Measurements from ENCODE around the gene AHNAK2. TPM values are rescaled to one million over a fixed set of nuclear protein-coding genes. Genes with fewer than 3 reads are reported as not detected.
A peak's percentile ranks its signal among the peaks of the same experiment; 100 is the strongest.

Gene AHNAK2
- total and polyA plus RNA-seq, 9 of the 15 experiments (the other 6 are each of a cell fraction or from before 2014, with no cell fraction given) = 0.04 to 0.09 (median 0.04) TPM; not detected in 6

DNA sequence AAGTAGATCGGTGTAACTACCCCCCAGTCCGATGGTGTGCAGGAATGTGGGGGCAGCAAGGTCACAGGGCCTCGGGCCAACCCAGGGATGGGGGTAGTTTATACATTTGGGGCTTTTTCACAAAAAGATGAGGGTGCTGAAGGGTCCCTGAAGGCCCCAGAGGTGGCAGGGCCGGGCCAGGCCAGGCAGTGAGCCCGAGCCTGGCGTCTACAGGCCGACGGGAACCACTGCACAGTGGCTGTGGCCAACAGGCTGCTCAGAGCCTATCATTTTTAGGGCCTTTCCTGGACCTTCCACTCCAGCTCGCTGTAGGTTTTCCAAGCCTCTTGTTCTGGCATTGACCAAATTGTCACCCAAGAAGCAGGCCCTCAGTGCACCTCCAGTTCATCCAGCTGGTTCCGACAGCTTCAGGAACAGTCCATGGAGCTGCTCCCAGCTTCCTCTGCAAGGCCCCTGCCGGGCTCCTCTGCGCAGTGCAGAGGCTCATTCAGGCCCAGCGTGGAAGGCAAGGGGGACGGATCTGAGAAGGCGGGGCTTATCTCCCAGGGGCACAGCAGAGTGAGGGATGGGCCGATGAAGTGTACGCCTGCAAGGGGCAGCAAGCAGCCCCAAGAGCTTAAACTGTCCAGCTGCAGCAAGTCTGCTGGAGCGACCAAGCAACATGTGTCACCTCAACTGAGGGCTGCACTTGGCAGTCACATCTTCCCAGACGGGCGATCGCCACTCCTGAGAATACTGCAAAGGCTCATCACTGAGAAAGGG lies 28.8 kb upstream of the AHNAK2 start:
- Histone ChIP-seq H3K79me2 (ENCODE audit: control insufficient read depth, insufficient read depth, low read length) (peaks cover 29% of the 10 kb centered on the region), H3K9ac (ENCODE audit: insufficient read depth in 1 of 2, low read depth in 2 of 2, low read length in 2 of 2) (no peak overlapping the region), H3K27me3 (ENCODE audit: control insufficient read depth in 2 of 2, insufficient read depth in 2 of 2, low read length in 2 of 2) (no peaks in the 10 kb centered on the region), H3K4me2 (ENCODE audit: insufficient read depth, low read length) (no peak overlapping the region), H3K36me3 (ENCODE audit: control insufficient read depth, insufficient read depth, low read length) (peaks cover 47% of the 10 kb centered on the region; the same call in 2 of the 3 replicates), H3K4me1 (replicated peaks in 1 of 2; ENCODE audit: control insufficient read depth in 2 of 2, insufficient read depth in 2 of 2, low read length in 2 of 2) (peaks cover 0 to 24% of the 10 kb centered on the region in 2 experiments; a peak in 2 of 5 replicates), H4K20me1 (replicated peaks; ENCODE audit: control insufficient read depth, insufficient read depth, low read length) (0 out of 2 replicates have a peak, but pooled peaks cover 3% of the 10 kb centered on the region), H3K9me3 (replicated peaks; ENCODE audit: control insufficient read depth, insufficient read depth, low read depth, low read length) (no peaks in the 10 kb centered on the region), H3K9me1 (ENCODE audit: control insufficient read depth, insufficient read depth, low read length) (no peaks in the 10 kb centered on the region), H2AFZ (ENCODE audit: low read depth, low read length) (no peak overlapping the region), H3K27ac (ENCODE audit: extremely low read depth, low read depth, low read length) (no peak overlapping the region), H3K4me3 (no peak overlapping the region)
- in situ Hi-C loops (cut with MboI) = no loop called here
- DNase-seq (ENCODE audit: extremely low read depth in 1 of 4, low spot score in 3 of 4) (no peak), ATAC-seq (peak; percentile 39), FAIRE-seq (no peak)
- 89% methylated on average over 14 of the region's 21 CpGs for WGBS (ENCODE audit: insufficient coverage, low coverage, missing lambda C conversion rate)
- TF ChIP-seq PHB2 (IDR thresholded peaks at IDR 0.05; ENCODE audit: low read depth) (no peak), HMGN3 (IDR thresholded peaks at IDR 0.05; ENCODE audit: borderline replicate concordance, extremely low read depth, insufficient read length, low read depth, low read length) (peak; percentile 11), ZNF146 (CRISPR knock-in tag; IDR thresholded peaks at IDR 0.05; ENCODE audit: unreplicated experiment) (no peak), ZNF551 (CRISPR knock-in tag; IDR thresholded peaks at IDR 0.05) (no peak), RHOXF2B (CRISPR knock-in tag; conservative IDR thresholded peaks at IDR 0.05) (no peak), ARID2 (IDR thresholded peaks at IDR 0.05) (no peak), ZNF75A (CRISPR knock-in tag; IDR thresholded peaks at IDR 0.05) (no peak), TAF15 (IDR thresholded peaks at IDR 0.05; ENCODE audit: low read depth, low read length) (no peak), ZKSCAN1 (IDR thresholded peaks at IDR 0.05; ENCODE audit: low read depth, low read length) (no peak), POLR2G (IDR thresholded peaks at IDR 0.05; ENCODE audit: low read depth, low read length) (peak; percentile 43), TAF1 (IDR thresholded peaks at IDR 0.05; ENCODE audit: control insufficient read depth, extremely low read depth, insufficient read depth, low read length, severe bottlenecking) (no peak), ZNF121 (CRISPR knock-in tag; conservative IDR thresholded peaks at IDR 0.05) (no peak), RBM34 (IDR thresholded peaks at IDR 0.05; ENCODE audit: borderline replicate concordance, insufficient read depth, low read length) (no peak), TCF7 (IDR thresholded peaks at IDR 0.05; ENCODE audit: borderline replicate concordance) (no peak)
- CTCF ChIA-PET (ENCODE audit: low intra/inter-chr PET ratio) = interaction anchor here (0.6 kb wide), 1 partner anchor 39 kb away, joined by 4 read pairs; no protein-coding TSS in a partner anchor
- BruUV-seq (replicated peaks) = no TSS peak
- POLR2A ChIA-PET = interaction anchor here (0.6 to 4.4 kb wide), 6 partner anchors 8 to 370 kb away, joined by 3 to 28 read pairs (median 10); no protein-coding TSS in a partner anchor
- intact Hi-C loops (cut with micrococcal nuclease) = no loop called here

Data from K562 (cell line).